H9 (cell line): Measurements from ENCODE around the gene MEIS3. TPM values are rescaled to one million over a fixed set of nuclear protein-coding genes. Genes with fewer than 3 reads are reported as not detected.

Experiments used
- DNase-seq: peaks from one replicate; pipeline ENCODE4 v3.0.0-alpha.2; 2017
- H2AFZ ChIP-seq: one replicate; pipeline ENCODE4 v1.6.1; 2013; ENCODE audit warnings: mild to moderate bottlenecking, low read length, control low read depth, moderate library complexity
- H2AK5ac ChIP-seq: 2 replicates; pipeline ENCODE4 v1.6.1; 2013; ENCODE audit warnings: low read length, control low read depth, mixed read lengths; ENCODE audit not compliant: insufficient read length
- H2BK120ac ChIP-seq: one replicate; pipeline ENCODE4 v1.6.1; 2013; ENCODE audit warnings: low read depth, mild to moderate bottlenecking, low read length, control low read depth, inconsistent platforms; ENCODE audit not compliant: poor library complexity, severe bottlenecking
- H2BK12ac ChIP-seq: 2 replicates; pipeline ENCODE4 v1.6.1; 2013; ENCODE audit warnings: low read length, control low read depth, mixed read lengths, low read depth; ENCODE audit not compliant: insufficient read length
- H2BK15ac ChIP-seq: 2 replicates; pipeline ENCODE4 v1.6.1; 2013; ENCODE audit warnings: low read depth, low read length, control low read depth
- H2BK20ac ChIP-seq: one replicate; pipeline ENCODE4 v1.6.1; 2013; ENCODE audit warnings: low read depth, mild to moderate bottlenecking, low read length, control low read depth, inconsistent platforms; ENCODE audit not compliant: poor library complexity, severe bottlenecking
- H2BK5ac ChIP-seq: 2 replicates; pipeline ENCODE4 v1.6.1; 2013; ENCODE audit warnings: low read length, control low read depth, mixed read lengths; ENCODE audit not compliant: insufficient read length
- H3K14ac ChIP-seq: 2 replicates; pipeline ENCODE4 v1.6.1; 2013; ENCODE audit warnings: low read length, control low read depth; ENCODE audit not compliant: insufficient read depth
- H3K18ac ChIP-seq: 2 replicates; pipeline ENCODE4 v1.6.1; 2013; ENCODE audit warnings: low read depth, mild to moderate bottlenecking, mixed read lengths, low read length, control low read depth; ENCODE audit not compliant: insufficient read length
- H3K23ac ChIP-seq: 2 replicates; pipeline ENCODE4 v1.6.1; 2013; ENCODE audit warnings: low read length, control low read depth, mixed read lengths, low read depth; ENCODE audit not compliant: insufficient read length
- H3K23me2 ChIP-seq: 2 replicates; pipeline ENCODE4 v1.6.1; 2013; ENCODE audit warnings: low read depth, mild to moderate bottlenecking, mixed read lengths, low read length, control low read depth; ENCODE audit not compliant: insufficient read length, poor library complexity, severe bottlenecking
- H3K27ac ChIP-seq: 2 replicates; pipeline ENCODE4 v1.5.1; 2013; ENCODE audit warnings: low read length, control low read depth, mixed read lengths, low read depth; ENCODE audit not compliant: insufficient read length
- H3K27me3 ChIP-seq: 2 replicates; pipeline ENCODE4 v1.6.1; 2013; ENCODE audit warnings: low read length, control low read depth, inconsistent platforms; ENCODE audit not compliant: insufficient read depth
- H3K4ac ChIP-seq: 2 replicates; pipeline ENCODE4 v1.6.1; 2013; ENCODE audit warnings: low read depth, mild to moderate bottlenecking, control low read depth, inconsistent platforms, low read length, moderate library complexity
- H3K4me1 ChIP-seq: 2 replicates; pipeline ENCODE4 v1.6.1; 2013; ENCODE audit warnings: low read length, control low read depth, inconsistent platforms; ENCODE audit not compliant: insufficient read depth
- H3K4me2 ChIP-seq: 2 replicates; pipeline ENCODE4 v1.6.1; 2013; ENCODE audit warnings: low read length, control low read depth, mixed read lengths; ENCODE audit not compliant: insufficient read length, insufficient read depth
- H3K56ac ChIP-seq: 2 replicates; pipeline ENCODE4 v1.6.1; 2013; ENCODE audit warnings: low read depth, mild to moderate bottlenecking, mixed read lengths, low read length, control low read depth; ENCODE audit not compliant: insufficient read length
- H3K79me1 ChIP-seq: 2 replicates; pipeline ENCODE4 v1.6.1; 2013; ENCODE audit warnings: low read depth, mild to moderate bottlenecking, moderate library complexity, low read length, control low read depth, inconsistent platforms; ENCODE audit not compliant: insufficient read depth, poor library complexity, severe bottlenecking
- H3K79me2 ChIP-seq: 2 replicates; pipeline ENCODE4 v1.6.1; 2013; ENCODE audit warnings: low read length, control low read depth, inconsistent platforms; ENCODE audit not compliant: insufficient read depth
- H3K9ac ChIP-seq: 2 replicates; pipeline ENCODE4 v1.6.1; 2013; ENCODE audit warnings: low read length, control low read depth, mixed read lengths; ENCODE audit not compliant: insufficient read length; ENCODE audit errors: extremely low read depth
- H3K9me3 ChIP-seq: one replicate; pipeline ENCODE4 v1.6.1; 2013; ENCODE audit warnings: low read depth, low read length, inconsistent platforms; ENCODE audit not compliant: control insufficient read depth
- H3T11ph ChIP-seq: one replicate; pipeline ENCODE4 v1.6.1; 2013; ENCODE audit warnings: mild to moderate bottlenecking, low read length, control low read depth, inconsistent platforms
- H4K20me1 ChIP-seq: one replicate; pipeline ENCODE4 v1.6.1; 2013; ENCODE audit not compliant: control insufficient read depth, insufficient read length, insufficient read depth
- H4K5ac ChIP-seq: 2 replicates; pipeline ENCODE4 v1.6.1; 2013; ENCODE audit warnings: low read depth, mild to moderate bottlenecking, mixed read lengths, low read length, control low read depth; ENCODE audit not compliant: insufficient read length
- H4K8ac ChIP-seq: replicated peaks from 2 replicates; pipeline ENCODE4 v1.6.1; 2013; ENCODE audit warnings: low read length, control low read depth, mixed read lengths, low read depth; ENCODE audit not compliant: insufficient read length
- H4K91ac ChIP-seq: 2 replicates; pipeline ENCODE4 v1.6.1; 2013; ENCODE audit warnings: low read depth, mild to moderate bottlenecking, moderate library complexity, mixed read lengths, low read length, control low read depth; ENCODE audit not compliant: insufficient read length
- H3K27ac Mint-ChIP-seq, 3 experiments: 2 replicates in 2 of 3; 3 replicates in 1 of 3; pipeline ENCODE4 v1.8.0; 2020 to 2021; ENCODE audit warnings: mixed read lengths in 3 of 3, mild to moderate bottlenecking in 1 of 3, moderate library complexity in 1 of 3
- H3K27me3 Mint-ChIP-seq: 2 replicates; pipeline ENCODE4 v1.8.0; 2021; ENCODE audit warnings: low read depth, mild to moderate bottlenecking, moderate library complexity, mixed read lengths
- H3K36me3 Mint-ChIP-seq, 3 experiments: 2 replicates in 2 of 3; 3 replicates in 1 of 3; pipeline ENCODE4 v1.8.0; 2020 to 2021; ENCODE audit warnings: low read depth in 3 of 3, mixed read lengths in 3 of 3; ENCODE audit not compliant: insufficient read depth in 1 of 3
- H3K4me1 Mint-ChIP-seq, 2 experiments: 2 replicates each; pipeline ENCODE4 v1.8.0; 2020; ENCODE audit warnings: mixed read lengths in 2 of 2
- H3K4me3 Mint-ChIP-seq, 2 experiments: 2 replicates in 1 of 2; 3 replicates in 1 of 2; pipeline ENCODE4 v1.8.0; 2020 to 2021; ENCODE audit warnings: mild to moderate bottlenecking in 2 of 2, mixed read lengths in 2 of 2, moderate library complexity in 1 of 2
- H3K9me3 Mint-ChIP-seq, 2 experiments: 2 replicates in 1 of 2; 3 replicates in 1 of 2; pipeline ENCODE4 v1.8.0; 2020; ENCODE audit warnings: mild to moderate bottlenecking in 2 of 2, mixed read lengths in 2 of 2, moderate library complexity in 1 of 2
- CTCF ChIP-seq: fragments of 200-600 bp; sonication (generic); conservative IDR thresholded peaks from 3 replicates; pipeline ENCODE4 v1.8.0; 2021; ENCODE audit warnings: antibody characterized with exemption, mild to moderate bottlenecking
- WGBS: extraction: QIAGEN DNeasy Blood & Tissue Kit; methylation state at CpG from one replicate; pipeline ENCODE4 v1.1.7; 2013; ENCODE audit warnings: missing lambda C conversion rate, low lambda C conversion rate, mixed read lengths; ENCODE audit not compliant: insufficient read length; ENCODE audit errors: extremely low coverage; 5-methylcytosine and 5-hydroxymethylcytosine counted together
- total RNA-seq: library from RNA; stranded (reverse); gene quantifications from 2 replicates; pipeline ENCODE4 v1.2.1, GENCODE V29; 2021

MEIS3 gene
- total RNA-seq, 1 experiment from 2014 or later, result 44.0 TPM

- no peak for TF ChIP-seq CTCF
- no peak overlapping the region for H2BK5ac ChIP-seq
- no peak overlapping the region for H3K14ac ChIP-seq
- no peak overlapping the region for H3T11ph ChIP-seq
- Mint-ChIP-seq H3K9me3 (no peaks in the 10 kb centered on the region), H3K27ac (peak overlapping the region in 2 of 3 experiments; percentile 28 to 59; a peak in 2 of 7 replicates), H3K4me3 (no peak overlapping the region), H3K36me3 (peaks cover 0 to 1% (median 0%) of the 10 kb centered on the region in 3 experiments; a peak in 1 of 7 replicates), H3K27me3 (peaks cover 10% of the 10 kb centered on the region), H3K4me1 (peaks cover 20 to 31% of the 10 kb centered on the region in 2 experiments)
- H3K79me2 ChIP-seq, result no peaks in the 10 kb centered on the region; the same call in 1 of the 2 replicates
- no peak overlapping the region for H3K9ac ChIP-seq
- H3K27me3 ChIP-seq, result no peaks in the 10 kb centered on the region
- H4K5ac ChIP-seq, result no peak overlapping the region
- no peak overlapping the region for H3K56ac ChIP-seq
- no peak overlapping the region for H2BK20ac ChIP-seq
- WGBS, result no CpG with 5 or more reads among the region's 10 CpGs
- H2BK15ac ChIP-seq, result no peak overlapping the region
- no peak overlapping the region for H4K8ac ChIP-seq
- no peak overlapping the region for H2AFZ ChIP-seq
- no peak overlapping the region for H2BK120ac ChIP-seq
- H3K27ac ChIP-seq, result no peak overlapping the region
- H4K91ac ChIP-seq, result no peak overlapping the region
- no peak overlapping the region for H3K4me2 ChIP-seq
- H3K23me2 ChIP-seq, result peaks cover 3% of the 10 kb centered on the region
- H3K23ac ChIP-seq, result no peak overlapping the region
- no peak overlapping the region for H2AK5ac ChIP-seq
- no peak overlapping the region for H3K4ac ChIP-seq
- no peak for DNase-seq
- H2BK12ac ChIP-seq, result no peak overlapping the region
- no peaks in the 10 kb centered on the region for H4K20me1 ChIP-seq
- H3K79me1 ChIP-seq, result no peaks in the 10 kb centered on the region
- no peaks in the 10 kb centered on the region for H3K9me3 ChIP-seq
- H3K4me1 ChIP-seq, result peaks cover 7% of the 10 kb centered on the region; the same call in 1 of the 2 replicates
- no peak overlapping the region for H3K18ac ChIP-seq
Observed at GRCh38 chr19:47464675-47465419, 45.5 kb upstream of the MEIS3 start.
